Measurements from ENCODE around the gene CDK17. TPM values are rescaled to one million over a fixed set of nuclear protein-coding genes. Genes with fewer than 3 reads are reported as not detected.

Gene CDK17
- total and polyA plus RNA-seq, 2 donors (not counting 1 experiment from before 2014, with no cell fraction given) = 15.6 to 87.8 TPM

GRCh38 chr12:96400631-96401075, 414 bp upstream of the CDK17 start:
- peaks cover 51% of the 10 kb centered on the region for H3K4me1 Mint-ChIP-seq
- ATAC-seq (ENCODE audit: low read depth) (peak; percentile 5), DNase-seq (no peak)
- H3K9ac ChIP-seq (ENCODE audit: low read length) = peak overlapping the region; percentile 71
- peaks cover 38% of the 10 kb centered on the region for H3K79me2 ChIP-seq (ENCODE audit: control insufficient read depth, insufficient read depth, low read length)
- peak overlapping the region; percentile 78 for H3K4me2 ChIP-seq (replicated peaks; ENCODE audit: low read depth, low read length, poor library complexity, severe bottlenecking)
- CTCF ChIA-PET = interaction anchor here (0.7 to 4.7 kb wide), 24 partner anchors 11 to 380 kb away, joined by 3 to 37 read pairs (median 4); no protein-coding TSS in a partner anchor
- 0% methylated on average over 1 of the region's 20 CpGs for WGBS (ENCODE audit: insufficient coverage)
- no peaks in the 10 kb centered on the region for H3K9me3 Mint-ChIP-seq (ENCODE audit: insufficient read depth)
- H3K9me3 ChIP-seq (ENCODE audit: control extremely low read depth in 1 of 3, control insufficient read depth in 2 of 3, insufficient read depth in 1 of 3, low read length in 2 of 3) = no peaks in the 10 kb centered on the region
- H2AFZ ChIP-seq (ENCODE audit: insufficient read depth, low read depth, low read length, poor library complexity, severe bottlenecking) = peak overlapping the region; percentile 77
- POLR2A ChIA-PET = interaction anchor here (0.7 to 2.4 kb wide), 6 partner anchors 11 to 365 kb away, joined by 3 to 13 read pairs (median 3); partner anchors contain the start of genes CFAP54 and LTA4H
- H3K4me1 ChIP-seq (ENCODE audit: control insufficient read depth in 2 of 2, insufficient read depth in 2 of 2, low read length in 2 of 2) = peaks cover 21 to 28% of the 10 kb centered on the region in 2 donors
- H4K20me1 ChIP-seq (ENCODE audit: control insufficient read depth, insufficient read depth, low read length, poor library complexity, severe bottlenecking) = peaks cover 29% of the 10 kb centered on the region
- H3K4me3 Mint-ChIP-seq = peak overlapping the region; percentile 93
- peak overlapping the region; percentile 71 to 98 (median 80) for H3K4me3 ChIP-seq (ENCODE audit: control extremely low read depth in 1 of 5, extremely low read depth in 1 of 5, insufficient read depth in 1 of 5, low read depth in 2 of 5, low read length in 4 of 5)
- peak overlapping the region; percentile 90 for H3K27ac Mint-ChIP-seq
- intact Hi-C loops (cut with micrococcal nuclease) = loop anchor here (1.0 to 10.0 kb wide), 5 partner anchors 89 to 536 kb away; partner anchors contain the start of genes CFAP54, LTA4H and NEDD1
- H3K27me3 ChIP-seq (replicated peaks in 1 of 4; ENCODE audit: control extremely low read depth in 1 of 4, control insufficient read depth in 3 of 4, insufficient read depth in 4 of 4, low read length in 3 of 4) = no peaks in the 10 kb centered on the region
- no peaks in the 10 kb centered on the region for H3K27me3 Mint-ChIP-seq
- peak overlapping the region; percentile 63 to 75 for H3K27ac ChIP-seq (ENCODE audit: low read length in 2 of 2)
- TF ChIP-seq EZH2 (IDR thresholded peaks at IDR 0.05; ENCODE audit: borderline replicate concordance, insufficient read depth, low read depth, low read length, poor library complexity, severe bottlenecking) (no peak), CTCF (IDR thresholded peaks at IDR 0.05) (no peak)
- H3K36me3 ChIP-seq (replicated peaks in 1 of 2; ENCODE audit: control extremely low read depth in 1 of 2, control insufficient read depth in 1 of 2, extremely low read depth in 1 of 2, insufficient read depth in 2 of 2, low read length in 1 of 2) = no peaks in the 10 kb centered on the region

All from B cell (primary cell).